Omental fat pad (tissue), 4 donors: ENCODE measurements around the gene MARCHF3. TPM values are rescaled to one million over a fixed set of nuclear protein-coding genes. Genes with fewer than 3 reads are reported as not detected.
"Not testable (repeated sequence)": the region's sequence is repeated elsewhere in the genome, so short reads cannot be mapped to it uniquely, and the experiment has no call there.

Source experiments
- ATAC-seq: fragments of 150-250 bp; one replicate; pipeline ENCODE4 v1.9.1; 2016; ENCODE audit warnings: mild to moderate bottlenecking, moderate library complexity; ENCODE audit not compliant: low FRiP score
- DNase-seq: peaks from one replicate; pipeline ENCODE4 v3.0.0-alpha.2; 2019; ENCODE audit warnings: low spot score
- CTCF ChIP-seq, 3 donors: fragments of 450-650 bp; IDR thresholded peaks; one replicate each; pipeline ENCODE4 v1.5.1; 2016 to 2017; ENCODE audit warnings: antibody characterized with exemption in 3 of 3, mild to moderate bottlenecking in 3 of 3, moderate library complexity in 2 of 3
- total RNA-seq, 4 donors: library from RNA; depleted of rRNA; stranded (reverse); fragments of >200 nt; gene quantifications; one replicate each; pipeline ENCODE4 v1.1.0, GENCODE V29; 2016

Gene MARCHF3
- total RNA-seq, 4 donors from 2014 or later, result 7.4 to 72.7 (median 16.2) TPM

- DNase-seq (no peak), ATAC-seq (peak; percentile 43)
- no peak for TF ChIP-seq CTCF (IDR thresholded peaks at IDR 0.05)
Measured at GRCh38 chr5:126847826-126848251, 182.5 kb downstream of the MARCHF3 start.

GRCh38 chr5:126847456-126847820, 182.9 kb downstream of the MARCHF3 start:
- TF ChIP-seq CTCF (IDR thresholded peaks at IDR 0.05), result no peak
- DNase-seq (no peak), ATAC-seq (no peak)

- DNase-seq, result no peak
- TF ChIP-seq CTCF (IDR thresholded peaks at IDR 0.05), result no peak
- ATAC-seq, result no peak
Measured at GRCh38 chr5:126846744-126847455, 183.5 kb downstream of the MARCHF3 start.

GRCh38 chr5:126846344-126846743, 184.0 kb downstream of the MARCHF3 start:
- no peak for TF ChIP-seq CTCF (IDR thresholded peaks at IDR 0.05)
- ATAC-seq, result no peak
- no peak for DNase-seq

- not testable (repeated sequence) for ATAC-seq, DNase-seq
Measured at GRCh38 chr5:126845470-126846070, 184.8 kb downstream of the MARCHF3 start.

- not testable (repeated sequence) for DNase-seq, ATAC-seq
Measured at GRCh38 chr5:126843375-126843774, 187.0 kb downstream of the MARCHF3 start.

GRCh38 chr5:126839407-126839806, 191.0 kb downstream of the MARCHF3 start:
- ATAC-seq, DNase-seq: not testable (repeated sequence)

- ATAC-seq, result peak; percentile 59
- no peak for DNase-seq
Measured at GRCh38 chr5:126837906-126838539, 192.3 kb downstream of the MARCHF3 start.

More at GRCh38 chr5:126837906-126838539, 192.3 kb downstream of the MARCHF3 start:
- TF ChIP-seq CTCF (IDR thresholded peaks at IDR 0.05), result no peak
